GM21619 (cell line): Measurements from ENCODE around the gene UGT1A5.

Source experiments
- ATAC-seq: cut with Tn5 transposase; IDR thresholded peaks from one replicate; pipeline ENCODE4 v1.9.1; 2021; ENCODE audit not compliant: unreplicated experiment

UGT1A5 gene

GRCh38 chr2:233775414-233775813 is 62.7 kb downstream of the UGT1A5 start:
- no peak for ATAC-seq

- ATAC-seq: no peak
These were observed 65.3 kb downstream of the UGT1A5 start, which contains the start of gene MROH2A for GRCh38 chr2:233778030-233778429. Gene MROH2A, plus strand, starts transcription at chr2:233778330. Its CDS starts 1,029 bp downstream, at chr2:233779359.

- ATAC-seq: no peak
These were observed 67.0 kb downstream of the UGT1A5 start for GRCh38 chr2:233779722-233780121.

GRCh38 chr2:233780771-233781170 is 68.1 kb downstream of the UGT1A5 start:
- ATAC-seq: no peak

- ATAC-seq: no peak
These were observed 76.8 kb downstream of the UGT1A5 start for GRCh38 chr2:233789554-233789953.

GRCh38 chr2:233791151-233791882 is 78.6 kb downstream of the UGT1A5 start:
- no peak for ATAC-seq

- ATAC-seq: no peak
These were observed 79.2 kb downstream of the UGT1A5 start for GRCh38 chr2:233791883-233792329.

- ATAC-seq: no peak
These were observed 80.0 kb downstream of the UGT1A5 start for GRCh38 chr2:233792720-233793119.

- ATAC-seq: no peak
These were observed 80.9 kb downstream of the UGT1A5 start for GRCh38 chr2:233793465-233794127.

- ATAC-seq: no peak
These were observed 81.5 kb downstream of the UGT1A5 start for GRCh38 chr2:233794128-233794658.

GRCh38 chr2:233795735-233796171 is 83.0 kb downstream of the UGT1A5 start:
- no peak for ATAC-seq

GRCh38 chr2:233796254-233796653 is 83.5 kb downstream of the UGT1A5 start:
- no peak for ATAC-seq

- ATAC-seq: no peak
These were observed 85.8 kb downstream of the UGT1A5 start for GRCh38 chr2:233798335-233799086.

GRCh38 chr2:233799087-233799665 is 86.5 kb downstream of the UGT1A5 start:
- no peak for ATAC-seq

GRCh38 chr2:233799716-233800115 is 87.0 kb downstream of the UGT1A5 start:
- ATAC-seq: no peak

GRCh38 chr2:233800208-233800607 is 87.5 kb downstream of the UGT1A5 start:
- no peak for ATAC-seq

- no peak for ATAC-seq
These were observed 88.8 kb downstream of the UGT1A5 start for GRCh38 chr2:233801357-233802131.

- no peak for ATAC-seq
These were observed 89.6 kb downstream of the UGT1A5 start for GRCh38 chr2:233802132-233802815.

GRCh38 chr2:233803292-233803911 is 90.7 kb downstream of the UGT1A5 start:
- no peak for ATAC-seq
